Measurements from ENCODE around the gene HSD17B4.

DNA sequence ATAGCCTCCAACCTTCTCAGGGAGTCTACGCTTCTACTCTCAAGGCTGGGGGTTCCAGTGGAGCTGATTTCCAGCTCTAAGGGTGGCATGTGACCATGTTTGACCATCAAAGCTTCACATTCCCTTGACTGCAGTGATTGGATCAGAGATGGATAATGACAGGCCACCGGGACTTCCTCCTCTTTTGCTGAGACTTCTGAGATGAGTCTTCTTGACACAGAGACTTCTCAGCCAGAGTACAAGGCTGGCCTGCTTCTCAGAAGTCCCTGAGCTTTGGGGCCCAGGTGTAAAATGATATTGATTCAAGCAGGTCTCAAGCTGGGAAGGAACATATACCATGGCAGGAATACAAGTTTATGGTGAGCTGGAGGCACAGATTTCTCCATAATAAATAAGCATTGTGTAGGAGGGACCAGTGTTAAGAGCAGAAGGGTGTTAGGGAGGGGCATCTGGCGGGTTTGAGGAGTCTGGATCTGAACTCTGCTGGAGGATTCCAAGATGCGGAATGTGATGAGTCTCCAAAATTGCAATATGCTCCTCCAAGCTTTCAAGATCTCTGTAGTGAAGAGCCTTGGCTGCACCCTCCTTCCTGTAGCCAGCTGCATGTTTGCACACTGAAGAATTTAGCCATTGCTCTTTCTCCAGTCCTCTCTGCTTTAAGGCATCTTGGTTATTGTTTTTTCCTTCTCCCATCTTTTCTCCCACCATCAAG, 41.7 kb upstream of the HSD17B4 start:
- no peak for TF ChIP-seq POLR2AphosphoS5 (IDR thresholded peaks at IDR 0.05)
- TF ChIP-seq, protein P1, sequence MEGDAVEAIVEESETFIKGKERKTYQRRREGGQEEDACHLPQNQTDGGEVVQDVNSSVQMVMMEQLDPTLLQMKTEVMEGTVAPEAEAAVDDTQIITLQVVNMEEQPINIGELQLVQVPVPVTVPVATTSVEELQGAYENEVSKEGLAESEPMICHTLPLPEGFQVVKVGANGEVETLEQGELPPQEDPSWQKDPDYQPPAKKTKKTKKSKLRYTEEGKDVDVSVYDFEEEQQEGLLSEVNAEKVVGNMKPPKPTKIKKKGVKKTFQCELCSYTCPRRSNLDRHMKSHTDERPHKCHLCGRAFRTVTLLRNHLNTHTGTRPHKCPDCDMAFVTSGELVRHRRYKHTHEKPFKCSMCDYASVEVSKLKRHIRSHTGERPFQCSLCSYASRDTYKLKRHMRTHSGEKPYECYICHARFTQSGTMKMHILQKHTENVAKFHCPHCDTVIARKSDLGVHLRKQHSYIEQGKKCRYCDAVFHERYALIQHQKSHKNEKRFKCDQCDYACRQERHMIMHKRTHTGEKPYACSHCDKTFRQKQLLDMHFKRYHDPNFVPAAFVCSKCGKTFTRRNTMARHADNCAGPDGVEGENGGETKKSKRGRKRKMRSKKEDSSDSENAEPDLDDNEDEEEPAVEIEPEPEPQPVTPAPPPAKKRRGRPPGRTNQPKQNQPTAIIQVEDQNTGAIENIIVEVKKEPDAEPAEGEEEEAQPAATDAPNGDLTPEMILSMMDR (IDR thresholded peaks at IDR 0.05): no peak
